Chondrocyte (in vitro differentiated cells): Measurements from ENCODE around the gene KRT14. TPM values are rescaled to one million over a fixed set of nuclear protein-coding genes. Genes with fewer than 3 reads are reported as not detected.

Experiments
- DNase-seq: peaks from one replicate; pipeline ENCODE4 v3.0.0; 2021; ENCODE audit warnings: mixed read lengths, low spot score
- H3K27ac Mint-ChIP-seq: one replicate; pipeline ENCODE4 v1.8.0; 2021; ENCODE audit warnings: mild to moderate bottlenecking, moderate library complexity, mixed read lengths; ENCODE audit not compliant: unreplicated experiment
- H3K27me3 Mint-ChIP-seq: 2 replicates; pipeline ENCODE4 v1.8.0; 2021; ENCODE audit warnings: low read depth, mixed read lengths
- H3K36me3 Mint-ChIP-seq: 2 replicates; pipeline ENCODE4 v1.8.0; 2021; ENCODE audit warnings: low read depth, mixed read lengths
- H3K4me1 Mint-ChIP-seq: 2 replicates; pipeline ENCODE4 v1.8.0; 2021; ENCODE audit warnings: low read depth, mild to moderate bottlenecking, mixed read lengths
- H3K4me3 Mint-ChIP-seq: one replicate; pipeline ENCODE4 v1.8.0; 2021; ENCODE audit warnings: mild to moderate bottlenecking, moderate library complexity, mixed read lengths; ENCODE audit not compliant: unreplicated experiment
- H3K9me3 Mint-ChIP-seq: 2 replicates; pipeline ENCODE4 v1.8.0; 2021; ENCODE audit warnings: low read depth, mixed read lengths
- CTCF ChIP-seq: fragments of 200-600 bp; sonication (generic); IDR thresholded peaks from 2 replicates; pipeline ENCODE4 v1.5.0; 2021; ENCODE audit warnings: antibody characterized with exemption, mild to moderate bottlenecking, moderate library complexity
- total RNA-seq: library from RNA; stranded (reverse); gene quantifications from 3 replicates; pipeline ENCODE4 v1.2.1, GENCODE V29; 2021

Gene KRT14
- total RNA-seq, 1 donor from 2014 or later, result 0.32 TPM

GRCh38 chr17:41602524-41602923 lies 15.8 kb upstream of the KRT14 start:
- H3K4me1 Mint-ChIP-seq, result no peaks in the 10 kb centered on the region
- DNase-seq, result no peak
- no peak for TF ChIP-seq CTCF
- H3K27ac Mint-ChIP-seq, result no peak overlapping the region
- H3K4me3 Mint-ChIP-seq, result no peak overlapping the region
- peaks cover 17% of the 10 kb centered on the region for H3K9me3 Mint-ChIP-seq
- H3K36me3 Mint-ChIP-seq, result peaks cover 10% of the 10 kb centered on the region
- peaks cover 14% of the 10 kb centered on the region for H3K27me3 Mint-ChIP-seq

- Mint-ChIP-seq H3K27me3 (peaks cover 10% of the 10 kb centered on the region), H3K4me3 (no peak overlapping the region), H3K4me1 (no peaks in the 10 kb centered on the region), H3K9me3 (no peaks in the 10 kb centered on the region), H3K27ac (no peak overlapping the region), H3K36me3 (no peaks in the 10 kb centered on the region)
- DNase-seq, result no peak
- TF ChIP-seq CTCF, result no peak
These were observed 13.6 kb upstream of the KRT14 start for GRCh38 chr17:41600318-41600717.

- Mint-ChIP-seq H3K4me3 (no peak overlapping the region), H3K27ac (no peak overlapping the region), H3K36me3 (no peaks in the 10 kb centered on the region), H3K9me3 (no peaks in the 10 kb centered on the region), H3K4me1 (no peaks in the 10 kb centered on the region), H3K27me3 (peaks cover 13% of the 10 kb centered on the region)
- DNase-seq, result no peak
- no peak for TF ChIP-seq CTCF
These were observed 13.0 kb upstream of the KRT14 start for GRCh38 chr17:41599680-41600079.

GRCh38 chr17:41595585-41595984 lies 8.9 kb upstream of the KRT14 start:
- peaks cover 26% of the 10 kb centered on the region for H3K27me3 Mint-ChIP-seq
- TF ChIP-seq CTCF, result no peak
- DNase-seq, result no peak
- peaks cover 5% of the 10 kb centered on the region for H3K9me3 Mint-ChIP-seq
- H3K27ac Mint-ChIP-seq, result no peak overlapping the region
- H3K4me3 Mint-ChIP-seq, result no peak overlapping the region
- no peaks in the 10 kb centered on the region for H3K4me1 Mint-ChIP-seq
- peaks cover 4% of the 10 kb centered on the region for H3K36me3 Mint-ChIP-seq

- no peaks in the 10 kb centered on the region for H3K4me1 Mint-ChIP-seq
- DNase-seq, result no peak
- peaks cover 27% of the 10 kb centered on the region for H3K27me3 Mint-ChIP-seq
- H3K27ac Mint-ChIP-seq, result no peak overlapping the region
- TF ChIP-seq CTCF, result no peak
- H3K9me3 Mint-ChIP-seq, result peaks cover 5% of the 10 kb centered on the region
- peaks cover 4% of the 10 kb centered on the region for H3K36me3 Mint-ChIP-seq
- no peak overlapping the region for H3K4me3 Mint-ChIP-seq
These were observed 7.7 kb upstream of the KRT14 start for GRCh38 chr17:41594363-41594915.
